ENCODE data around the gene WNT4. TPM values are rescaled to one million over a fixed set of nuclear protein-coding genes. Genes with fewer than 3 reads are reported as not detected.

Gene WNT4
- total and polyA plus RNA-seq, 9 of the 15 experiments (the other 6 are each of a cell fraction or from before 2014, with no cell fraction given): 0.01 TPM; not detected in 8

- H3K4me1 ChIP-seq (replicated peaks in 1 of 2; ENCODE audit: control insufficient read depth in 2 of 2, insufficient read depth in 2 of 2, low read length in 2 of 2): no peaks in the 10 kb centered on the region
- no peaks in the 10 kb centered on the region for H3K9me1 ChIP-seq (ENCODE audit: control insufficient read depth, insufficient read depth, low read length)
- BruUV-seq (replicated peaks): no TSS peak
- no peak overlapping the region for H3K4me2 ChIP-seq (ENCODE audit: insufficient read depth, low read length)
- no peak for FAIRE-seq
- WGBS (ENCODE audit: insufficient coverage, low coverage, missing lambda C conversion rate): 88% methylated on average over 5 of the region's 5 CpGs
- ChIA-PET POLR2A (interaction anchor here (1.0 kb wide), 1 partner anchor 14 kb away, joined by 3 read pairs; no protein-coding TSS in a partner anchor), CTCF (ENCODE audit: low intra/inter-chr PET ratio) (no interaction called here)
- H2AFZ ChIP-seq (ENCODE audit: low read depth, low read length): no peak overlapping the region
- no peaks in the 10 kb centered on the region for H3K27me3 ChIP-seq (ENCODE audit: control insufficient read depth in 2 of 2, insufficient read depth in 2 of 2, low read length in 2 of 2)
- peaks cover 11% of the 10 kb centered on the region for H3K79me2 ChIP-seq (ENCODE audit: control insufficient read depth, insufficient read depth, low read length)
- H3K27ac ChIP-seq (ENCODE audit: extremely low read depth, low read depth, low read length): no peak overlapping the region
- peaks cover 80% of the 10 kb centered on the region for H3K36me3 ChIP-seq (ENCODE audit: control insufficient read depth, insufficient read depth, low read length)
- H3K9me3 ChIP-seq (replicated peaks; ENCODE audit: control insufficient read depth, insufficient read depth, low read depth, low read length): no peaks in the 10 kb centered on the region
- intact Hi-C loops (cut with micrococcal nuclease) (no loop called here), in situ Hi-C loops (cut with MboI) (no loop called here)
- no peaks in the 10 kb centered on the region for H4K20me1 ChIP-seq (replicated peaks; ENCODE audit: control insufficient read depth, insufficient read depth, low read length)
- no peak overlapping the region for H3K4me3 ChIP-seq
- H3K9ac ChIP-seq (ENCODE audit: insufficient read depth in 1 of 2, low read depth in 2 of 2, low read length in 2 of 2): no peak overlapping the region
- ATAC-seq: no peak
- no peak for DNase-seq (ENCODE audit: extremely low read depth in 1 of 4, low spot score in 3 of 4)
- TF ChIP-seq GTF2F1 (IDR thresholded peaks at IDR 0.05; ENCODE audit: low read depth, low read length) (no peak), THAP12 (CRISPR knock-in tag; IDR thresholded peaks at IDR 0.05) (no peak), POLR3A (IDR thresholded peaks at IDR 0.05; ENCODE audit: borderline replicate concordance, extremely low read depth, insufficient read depth, insufficient read length) (no peak), ZBTB1 (CRISPR knock-in tag; IDR thresholded peaks at IDR 0.05; ENCODE audit: borderline replicate concordance, low read depth) (no peak), HMGN3 (IDR thresholded peaks at IDR 0.05; ENCODE audit: borderline replicate concordance, extremely low read depth, insufficient read length, low read depth, low read length) (no peak), MGA (IDR thresholded peaks at IDR 0.05) (no peak), MIER1 (IDR thresholded peaks at IDR 0.05; ENCODE audit: low read depth) (no peak), POLR2H (tag; IDR thresholded peaks at IDR 0.05; ENCODE audit: low read depth) (no peak), CAMTA2 (CRISPR knock-in tag; conservative IDR thresholded peaks at IDR 0.05) (no peak), MCM7 (IDR thresholded peaks at IDR 0.05) (no peak)
Measured at GRCh38 chr1:22096036-22096435, 46.9 kb downstream of the WNT4 start.
